ENCODE data around the gene STXBP5.

Gene STXBP5

DNA sequence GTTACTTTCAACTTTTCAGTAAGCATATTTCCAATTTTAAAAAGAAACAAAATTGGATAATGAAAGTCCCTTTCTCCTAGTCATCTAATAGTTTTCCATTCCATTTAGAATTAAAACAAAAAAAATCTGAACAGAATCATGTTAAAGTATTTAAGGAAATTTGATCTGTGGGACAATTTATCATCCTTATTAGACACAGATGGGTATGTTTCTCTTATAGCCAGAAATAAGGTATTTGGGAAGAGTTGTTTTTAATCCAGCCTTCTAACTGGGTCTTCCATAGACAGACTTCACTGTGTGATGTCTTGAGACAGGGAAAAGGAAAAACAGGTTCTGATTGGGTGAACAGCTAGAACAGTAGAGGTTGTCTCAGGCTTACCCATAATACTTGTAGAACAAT lies 39.5 kb upstream of the STXBP5 start:
- H3K9me3 ChIP-seq (ENCODE audit: control insufficient read depth, insufficient read depth, low read length), result no peaks in the 10 kb centered on the region
- H3K4me3 ChIP-seq (ENCODE audit: low read depth, low read length), result no peak overlapping the region
- no peaks in the 10 kb centered on the region for H3K36me3 ChIP-seq (ENCODE audit: control insufficient read depth, insufficient read depth, low read length)
- H3K27me3 ChIP-seq (ENCODE audit: control insufficient read depth, insufficient read depth, low read length), result no peaks in the 10 kb centered on the region
- H3K4me1 ChIP-seq (ENCODE audit: control insufficient read depth, insufficient read depth, low read length), result no peaks in the 10 kb centered on the region
- H3K27ac ChIP-seq (ENCODE audit: low read depth, low read length), result no peak overlapping the region
- no peak overlapping the region for H3K9ac ChIP-seq (ENCODE audit: low read depth, low read length)

DNA sequence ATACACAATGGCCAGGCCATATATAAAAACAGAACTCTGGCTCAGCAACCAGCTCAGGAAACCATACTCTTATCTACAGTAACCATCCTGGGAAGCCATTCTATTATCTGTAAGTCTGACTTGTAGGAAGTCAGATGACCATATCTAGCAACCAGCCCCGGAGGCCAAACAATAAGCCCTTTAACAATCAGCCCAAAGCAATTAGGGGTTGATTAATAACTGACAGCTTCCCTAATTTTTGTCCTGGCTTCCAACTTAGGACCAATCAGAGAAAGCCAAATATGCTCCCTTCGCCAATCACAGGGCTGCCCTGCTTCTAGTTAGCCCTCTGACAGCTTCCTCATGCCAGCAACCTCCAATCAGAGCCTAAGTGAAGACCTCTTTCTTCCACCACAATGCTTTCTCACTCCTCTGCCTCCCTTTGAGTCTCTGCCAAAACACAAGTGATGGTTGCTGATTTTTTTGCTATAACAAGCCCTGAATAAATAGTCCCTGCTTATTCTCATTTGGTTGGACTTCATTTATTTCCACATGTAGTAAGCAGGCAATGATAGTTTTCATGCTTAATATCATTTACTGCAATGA lies 37.8 kb upstream of the STXBP5 start:
- no peaks in the 10 kb centered on the region for H3K36me3 ChIP-seq (ENCODE audit: control insufficient read depth, insufficient read depth, low read length)
- no peaks in the 10 kb centered on the region for H3K27me3 ChIP-seq (ENCODE audit: control insufficient read depth, insufficient read depth, low read length)
- H3K27ac ChIP-seq (ENCODE audit: low read depth, low read length), result no peak overlapping the region
- H3K9ac ChIP-seq (ENCODE audit: low read depth, low read length), result no peak overlapping the region
- H3K4me1 ChIP-seq (ENCODE audit: control insufficient read depth, insufficient read depth, low read length), result peaks cover 4% of the 10 kb centered on the region; the same call in 1 of the 2 replicates
- no peak overlapping the region for H3K4me3 ChIP-seq (ENCODE audit: low read depth, low read length)
- H3K9me3 ChIP-seq (ENCODE audit: control insufficient read depth, insufficient read depth, low read length), result no peaks in the 10 kb centered on the region

DNA sequence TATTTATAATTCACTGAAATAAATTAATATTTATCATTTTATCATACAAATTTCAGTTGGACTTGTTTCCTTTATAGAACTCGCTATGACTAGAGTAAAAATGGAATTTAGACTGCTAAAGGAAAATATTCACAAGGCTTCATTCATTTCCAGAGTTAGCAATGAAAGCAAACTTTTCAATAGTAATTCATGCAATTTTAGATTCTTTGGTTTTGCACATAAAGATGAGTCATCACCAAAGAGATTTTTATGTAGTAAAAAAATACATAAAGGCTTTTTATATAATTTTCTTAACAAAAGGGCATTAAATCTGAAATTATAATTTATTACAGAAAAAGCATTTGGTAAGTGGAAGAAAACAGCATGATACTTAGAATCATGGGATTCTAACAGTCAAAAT lies 37.2 kb upstream of the STXBP5 start:
- H3K4me1 ChIP-seq (ENCODE audit: control insufficient read depth, insufficient read depth, low read length), result peaks cover 4% of the 10 kb centered on the region; the same call in 1 of the 2 replicates
- no peak overlapping the region for H3K9ac ChIP-seq (ENCODE audit: low read depth, low read length)

DNA sequence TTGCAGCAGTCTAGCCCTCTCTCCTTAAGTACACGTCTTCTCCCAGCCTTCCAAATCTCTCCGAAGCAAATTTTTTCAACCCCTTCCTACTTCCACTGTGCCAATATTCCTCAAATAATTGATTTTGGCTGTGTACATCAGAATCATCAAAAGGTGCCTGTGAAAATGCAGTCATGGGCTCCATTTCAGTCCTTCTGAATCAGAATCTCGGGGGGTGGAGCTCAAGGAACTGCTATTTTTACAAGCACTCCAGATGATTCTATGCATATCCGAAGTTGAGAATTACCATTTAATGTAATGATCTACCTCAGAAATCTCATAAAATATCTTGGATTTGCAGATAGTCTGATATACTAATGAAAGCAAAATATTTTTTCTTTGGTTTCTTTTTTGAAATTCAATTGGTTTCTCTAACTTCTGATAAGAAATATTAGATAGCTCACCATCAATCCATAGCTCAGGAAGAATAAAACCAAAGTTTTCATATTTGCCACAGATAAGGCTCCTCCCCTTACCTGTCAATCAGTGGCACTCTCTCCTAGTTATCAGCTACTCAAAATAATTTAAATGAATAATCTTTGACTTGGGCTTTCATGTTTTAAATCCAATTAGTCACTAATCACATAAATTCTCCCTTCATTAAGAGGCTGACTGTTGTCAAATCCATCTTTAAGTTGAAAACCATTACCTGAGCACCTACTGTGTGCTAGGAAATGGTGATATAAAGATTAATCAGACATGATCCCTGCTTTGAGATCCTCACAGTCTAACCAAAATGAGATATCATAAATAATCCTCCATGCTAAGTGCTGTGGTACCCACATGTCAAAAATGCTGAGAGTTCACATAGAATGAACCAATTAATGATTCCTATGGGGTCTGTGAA lies 36.4 kb upstream of the STXBP5 start:
- Histone ChIP-seq H3K4me1 (ENCODE audit: control insufficient read depth, insufficient read depth, low read length) (peaks cover 4% of the 10 kb centered on the region; the same call in 1 of the 2 replicates), H3K27me3 (ENCODE audit: control insufficient read depth, insufficient read depth, low read length) (no peaks in the 10 kb centered on the region), H3K36me3 (ENCODE audit: control insufficient read depth, insufficient read depth, low read length) (no peaks in the 10 kb centered on the region), H3K9me3 (ENCODE audit: control insufficient read depth, insufficient read depth, low read length) (no peaks in the 10 kb centered on the region), H3K27ac (ENCODE audit: low read depth, low read length) (no peak overlapping the region), H3K9ac (ENCODE audit: low read depth, low read length) (no peak overlapping the region), H3K4me3 (ENCODE audit: low read depth, low read length) (no peak overlapping the region)

More for the DNA sequence above, 37.2 kb upstream of the STXBP5 start:
- H3K4me3 ChIP-seq (ENCODE audit: low read depth, low read length), result no peak overlapping the region
- H3K27me3 ChIP-seq (ENCODE audit: control insufficient read depth, insufficient read depth, low read length), result no peaks in the 10 kb centered on the region
- no peaks in the 10 kb centered on the region for H3K9me3 ChIP-seq (ENCODE audit: control insufficient read depth, insufficient read depth, low read length)
- H3K36me3 ChIP-seq (ENCODE audit: control insufficient read depth, insufficient read depth, low read length), result no peaks in the 10 kb centered on the region
- no peak overlapping the region for H3K27ac ChIP-seq (ENCODE audit: low read depth, low read length)

DNA sequence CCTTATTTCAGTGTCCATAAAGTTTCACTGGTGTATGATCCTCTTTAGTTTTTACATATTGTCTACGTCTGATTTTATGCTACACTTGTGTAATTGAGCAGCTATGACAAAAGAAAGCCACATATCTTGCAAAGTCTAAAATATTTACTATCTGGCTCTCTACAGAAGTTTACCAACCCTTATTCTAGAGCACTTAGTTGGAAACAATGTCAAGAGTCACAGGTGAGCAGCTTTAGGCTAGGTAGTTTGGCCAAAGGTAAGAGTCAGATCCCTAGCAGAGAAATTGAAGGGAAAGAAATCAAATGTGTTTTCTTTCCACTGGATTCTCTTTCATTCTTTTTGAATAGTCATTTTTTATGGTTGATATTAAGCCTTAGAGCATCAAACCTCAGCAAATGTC lies 34.7 kb upstream of the STXBP5 start:
- Histone ChIP-seq H3K9ac (ENCODE audit: low read depth, low read length) (no peak overlapping the region), H3K27me3 (ENCODE audit: control insufficient read depth, insufficient read depth, low read length) (no peaks in the 10 kb centered on the region), H3K27ac (ENCODE audit: low read depth, low read length) (no peak overlapping the region), H3K4me1 (ENCODE audit: control insufficient read depth, insufficient read depth, low read length) (peaks cover 4% of the 10 kb centered on the region; the same call in 1 of the 2 replicates), H3K9me3 (ENCODE audit: control insufficient read depth, insufficient read depth, low read length) (no peaks in the 10 kb centered on the region), H3K4me3 (ENCODE audit: low read depth, low read length) (no peak overlapping the region), H3K36me3 (ENCODE audit: control insufficient read depth, insufficient read depth, low read length) (no peaks in the 10 kb centered on the region)

DNA sequence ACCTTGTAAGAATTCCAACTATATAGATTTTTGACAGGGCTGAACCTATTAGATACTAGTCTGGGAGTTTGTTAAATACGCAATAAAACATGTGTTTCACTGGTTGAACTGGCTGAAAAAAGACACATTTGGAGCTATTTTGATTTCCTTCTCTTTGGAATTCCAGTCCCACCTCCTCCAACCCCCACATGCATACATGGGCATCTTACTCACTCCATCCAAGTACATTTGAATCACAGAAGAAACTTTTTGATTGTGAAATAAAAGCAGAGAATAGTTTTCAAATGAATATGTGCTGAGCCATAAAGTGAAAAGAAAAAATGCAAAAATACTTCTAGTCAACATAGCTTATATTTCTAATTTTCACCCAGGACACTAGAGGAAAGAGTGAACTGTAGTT lies 33.9 kb upstream of the STXBP5 start:
- Histone ChIP-seq H3K4me1 (ENCODE audit: control insufficient read depth, insufficient read depth, low read length) (peaks cover 4% of the 10 kb centered on the region; the same call in 1 of the 2 replicates), H3K9me3 (ENCODE audit: control insufficient read depth, insufficient read depth, low read length) (no peaks in the 10 kb centered on the region), H3K27me3 (ENCODE audit: control insufficient read depth, insufficient read depth, low read length) (no peaks in the 10 kb centered on the region), H3K27ac (ENCODE audit: low read depth, low read length) (no peak overlapping the region), H3K4me3 (ENCODE audit: low read depth, low read length) (no peak overlapping the region), H3K9ac (ENCODE audit: low read depth, low read length) (no peak overlapping the region), H3K36me3 (ENCODE audit: control insufficient read depth, insufficient read depth, low read length) (no peaks in the 10 kb centered on the region)

DNA sequence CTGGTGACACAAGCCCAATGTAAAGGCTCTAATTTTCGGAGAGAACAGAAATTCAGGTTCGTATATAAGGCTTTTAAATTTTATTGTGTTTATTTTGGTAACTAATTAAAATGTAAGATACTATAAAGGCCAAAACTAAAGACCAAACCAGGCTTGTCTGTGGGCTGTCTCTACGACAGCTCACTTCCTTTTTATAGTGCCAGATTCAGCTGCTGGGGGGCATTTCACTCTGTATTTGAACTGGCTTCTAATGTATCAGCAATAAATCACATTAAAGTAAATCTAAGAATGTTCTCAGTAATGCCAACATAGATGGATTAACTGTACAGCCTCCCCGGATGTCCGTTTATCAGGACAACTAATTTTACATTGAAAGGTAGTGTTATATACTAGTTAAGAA lies 31.1 kb upstream of the STXBP5 start:
- H3K9me3 ChIP-seq (ENCODE audit: control insufficient read depth, insufficient read depth, low read length), result no peaks in the 10 kb centered on the region
- H3K4me1 ChIP-seq (ENCODE audit: control insufficient read depth, insufficient read depth, low read length), result peaks cover 13% of the 10 kb centered on the region
- H3K27me3 ChIP-seq (ENCODE audit: control insufficient read depth, insufficient read depth, low read length), result no peaks in the 10 kb centered on the region
- H3K4me3 ChIP-seq (ENCODE audit: low read depth, low read length), result no peak overlapping the region
- no peaks in the 10 kb centered on the region for H3K36me3 ChIP-seq (ENCODE audit: control insufficient read depth, insufficient read depth, low read length)
- no peak overlapping the region for H3K27ac ChIP-seq (ENCODE audit: low read depth, low read length)
- H3K9ac ChIP-seq (ENCODE audit: low read depth, low read length), result no peak overlapping the region

DNA sequence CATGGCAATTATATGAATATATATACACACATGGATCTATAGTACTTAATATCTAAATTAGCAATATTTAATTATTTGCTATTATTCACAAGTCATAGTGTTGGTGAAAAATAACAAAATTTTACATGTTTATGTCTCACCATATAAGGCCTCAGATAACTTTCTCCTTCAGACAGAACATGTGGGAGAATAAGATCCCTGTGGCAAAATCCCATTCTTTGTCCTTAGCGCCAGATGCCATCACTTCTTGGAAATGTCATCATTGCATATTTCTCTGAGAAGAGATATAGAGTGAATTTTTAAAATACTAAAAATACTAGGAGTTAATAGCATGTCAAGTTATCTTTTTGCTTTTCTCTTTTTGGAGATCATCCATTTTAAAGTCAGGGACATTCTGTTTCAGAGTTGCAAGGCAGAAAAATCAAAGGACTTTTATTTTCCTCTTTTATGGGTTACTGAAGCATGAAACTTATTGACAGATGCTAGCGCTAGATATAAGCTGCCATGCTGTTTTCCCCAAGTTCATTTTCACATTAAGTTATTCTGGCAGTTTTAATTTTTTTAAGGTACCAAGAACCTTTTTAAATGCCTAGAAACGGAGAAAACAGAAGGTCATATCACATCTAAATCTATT lies 30.4 kb upstream of the STXBP5 start:
- H3K4me3 ChIP-seq (ENCODE audit: low read depth, low read length), result no peak overlapping the region
- H3K9me3 ChIP-seq (ENCODE audit: control insufficient read depth, insufficient read depth, low read length), result no peaks in the 10 kb centered on the region
- H3K36me3 ChIP-seq (ENCODE audit: control insufficient read depth, insufficient read depth, low read length), result no peaks in the 10 kb centered on the region
- peaks cover 13% of the 10 kb centered on the region for H3K4me1 ChIP-seq (ENCODE audit: control insufficient read depth, insufficient read depth, low read length)
- H3K27me3 ChIP-seq (ENCODE audit: control insufficient read depth, insufficient read depth, low read length), result no peaks in the 10 kb centered on the region
- H3K9ac ChIP-seq (ENCODE audit: low read depth, low read length), result no peak overlapping the region
- H3K27ac ChIP-seq (ENCODE audit: low read depth, low read length), result no peak overlapping the region

DNA sequence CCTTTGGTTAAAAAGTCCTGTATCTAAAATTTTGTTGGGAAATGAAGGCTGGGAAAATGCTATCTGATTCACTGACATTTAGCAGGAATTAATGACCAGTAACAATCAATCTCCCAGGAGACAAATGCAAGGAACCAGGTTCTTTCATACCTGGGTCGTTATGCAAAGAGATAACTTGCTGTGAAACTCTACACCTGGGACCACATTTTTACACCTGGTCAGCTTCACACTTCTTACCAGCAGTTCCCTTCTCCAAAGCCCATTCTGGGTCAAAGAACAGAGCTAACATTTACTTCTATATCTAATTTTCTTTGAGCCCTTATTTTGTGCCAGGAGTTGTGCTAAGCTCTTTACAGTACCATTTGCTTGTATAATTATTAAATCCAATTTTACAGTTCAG lies 27.4 kb upstream of the STXBP5 start:
- Histone ChIP-seq H3K9ac (ENCODE audit: low read depth, low read length) (no peak overlapping the region), H3K9me3 (ENCODE audit: control insufficient read depth, insufficient read depth, low read length) (no peaks in the 10 kb centered on the region), H3K4me1 (ENCODE audit: control insufficient read depth, insufficient read depth, low read length) (peaks cover 9% of the 10 kb centered on the region), H3K27ac (ENCODE audit: low read depth, low read length) (no peak overlapping the region), H3K36me3 (ENCODE audit: control insufficient read depth, insufficient read depth, low read length) (no peaks in the 10 kb centered on the region), H3K27me3 (ENCODE audit: control insufficient read depth, insufficient read depth, low read length) (no peaks in the 10 kb centered on the region), H3K4me3 (ENCODE audit: low read depth, low read length) (no peak overlapping the region)

DNA sequence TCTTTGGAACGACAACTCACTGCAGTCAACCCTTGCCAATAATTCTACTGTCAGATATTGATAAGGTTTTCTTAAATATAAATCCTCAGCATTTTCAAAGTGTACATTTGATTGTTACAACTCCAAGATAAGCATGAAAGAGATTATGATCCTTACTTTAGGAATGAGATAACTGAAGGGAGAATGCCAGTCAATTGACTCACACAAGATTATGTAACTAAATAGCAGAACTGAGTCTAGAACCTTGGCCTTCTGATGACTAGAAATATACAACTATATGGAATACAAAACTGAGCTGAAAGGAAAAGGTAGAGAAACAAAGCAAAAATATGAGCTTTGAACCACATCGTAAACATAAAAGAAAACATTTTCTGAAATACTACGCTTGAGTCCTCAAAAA lies 26.9 kb upstream of the STXBP5 start:
- Histone ChIP-seq H3K36me3 (ENCODE audit: control insufficient read depth, insufficient read depth, low read length) (no peaks in the 10 kb centered on the region), H3K9ac (ENCODE audit: low read depth, low read length) (no peak overlapping the region), H3K4me3 (ENCODE audit: low read depth, low read length) (no peak overlapping the region), H3K27ac (ENCODE audit: low read depth, low read length) (no peak overlapping the region), H3K4me1 (ENCODE audit: control insufficient read depth, insufficient read depth, low read length) (peaks cover 9% of the 10 kb centered on the region), H3K9me3 (ENCODE audit: control insufficient read depth, insufficient read depth, low read length) (no peaks in the 10 kb centered on the region), H3K27me3 (ENCODE audit: control insufficient read depth, insufficient read depth, low read length) (no peaks in the 10 kb centered on the region)

DNA sequence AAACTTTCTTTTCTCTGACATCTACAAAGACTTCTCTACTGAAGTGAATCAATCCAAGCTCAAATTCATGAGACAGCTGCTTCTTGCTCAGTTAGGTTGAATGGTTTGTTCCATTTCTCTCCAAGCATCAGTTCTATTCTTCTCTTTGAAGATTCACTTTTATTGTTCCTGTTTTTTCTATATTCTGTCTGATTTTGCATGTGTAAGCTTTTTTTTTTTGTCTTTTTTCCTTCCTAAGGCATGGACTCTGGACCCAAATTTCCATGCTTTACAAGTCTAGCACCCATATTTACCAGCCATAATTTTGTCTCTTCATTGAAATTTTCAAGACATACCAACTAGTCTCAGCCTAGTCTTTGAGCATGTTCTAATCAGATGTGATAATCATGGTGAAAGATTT lies 25.9 kb upstream of the STXBP5 start:
- Histone ChIP-seq H3K27me3 (ENCODE audit: control insufficient read depth, insufficient read depth, low read length) (no peaks in the 10 kb centered on the region), H3K4me1 (ENCODE audit: control insufficient read depth, insufficient read depth, low read length) (peaks cover 9% of the 10 kb centered on the region), H3K9ac (ENCODE audit: low read depth, low read length) (no peak overlapping the region), H3K36me3 (ENCODE audit: control insufficient read depth, insufficient read depth, low read length) (no peaks in the 10 kb centered on the region), H3K4me3 (ENCODE audit: low read depth, low read length) (no peak overlapping the region), H3K27ac (ENCODE audit: low read depth, low read length) (no peak overlapping the region), H3K9me3 (ENCODE audit: control insufficient read depth, insufficient read depth, low read length) (no peaks in the 10 kb centered on the region)
